GM18867 (cell line): ENCODE results near the gene TTC33.

Source experiments
- ATAC-seq: cut with Tn5 transposase; IDR thresholded peaks from one replicate; pipeline ENCODE4 v1.9.1; 2021; ENCODE audit warnings: mild to moderate bottlenecking, moderate library complexity; ENCODE audit not compliant: unreplicated experiment

The TTC33 gene

GRCh38 chr5:40491644-40492043 is 264.1 kb downstream of the TTC33 start:
- ATAC-seq, result no peak

- peak; percentile 54 for ATAC-seq
Measured at GRCh38 chr5:40490464-40491111, 265.2 kb downstream of the TTC33 start.

GRCh38 chr5:40489421-40489820 is 266.3 kb downstream of the TTC33 start:
- ATAC-seq, result no peak

- ATAC-seq, result peak; percentile 46
Measured at GRCh38 chr5:40486437-40487275, 269.1 kb downstream of the TTC33 start.

- peak; percentile 64 for ATAC-seq
Measured at GRCh38 chr5:40485021-40485998, 270.5 kb downstream of the TTC33 start.

GRCh38 chr5:40484495-40484894 is 271.3 kb downstream of the TTC33 start:
- ATAC-seq, result peak; percentile 51

GRCh38 chr5:40483316-40483715 is 272.4 kb downstream of the TTC33 start:
- ATAC-seq, result no peak

- no peak for ATAC-seq
Measured at GRCh38 chr5:40481241-40481640, 274.5 kb downstream of the TTC33 start.

GRCh38 chr5:40480392-40480791 is 275.4 kb downstream of the TTC33 start:
- ATAC-seq, result peak; percentile 43

GRCh38 chr5:40479939-40480338 is 275.8 kb downstream of the TTC33 start:
- no peak for ATAC-seq

GRCh38 chr5:40478766-40479165 is 277.0 kb downstream of the TTC33 start:
- no peak for ATAC-seq

- no peak for ATAC-seq
Measured at GRCh38 chr5:40477856-40478546, 277.8 kb downstream of the TTC33 start.

GRCh38 chr5:40475561-40475960 is 280.2 kb downstream of the TTC33 start:
- no peak for ATAC-seq

- no peak for ATAC-seq
Measured at GRCh38 chr5:40474250-40474649, 281.5 kb downstream of the TTC33 start.

- ATAC-seq, result no peak
Measured at GRCh38 chr5:40465416-40465815, 290.3 kb downstream of the TTC33 start.

GRCh38 chr5:40464511-40464910 is 291.2 kb downstream of the TTC33 start:
- ATAC-seq, result no peak
